ENCODE results near the gene PRKN.

PRKN gene

GRCh38 chr6:161360520-161360919, 1367.0 kb downstream of the PRKN start:
- no peak for TF ChIP-seq CTCF (conservative IDR thresholded peaks at IDR 0.05; ENCODE audit: low read depth, low read length)
- no peaks in the 10 kb centered on the region for H3K36me3 ChIP-seq (ENCODE audit: insufficient read depth)
- H3K79me2 ChIP-seq (ENCODE audit: insufficient read depth, low read depth), result no peaks in the 10 kb centered on the region
- no peak overlapping the region for H3K9ac ChIP-seq
- H3K4me2 ChIP-seq, result no peak overlapping the region
- H3K4me1 ChIP-seq (ENCODE audit: low read depth, poor library complexity, severe bottlenecking), result no peaks in the 10 kb centered on the region
- H2AFZ ChIP-seq (ENCODE audit: low read depth), result no peak overlapping the region
- H3K4me3 ChIP-seq (IDR thresholded peaks at IDR 0.05; ENCODE audit: insufficient read depth, low read depth, low read length), result no peak overlapping the region
- no peaks in the 10 kb centered on the region for H4K20me1 ChIP-seq (ENCODE audit: insufficient read depth)
- no peak overlapping the region for H3K27ac ChIP-seq
- H3K27me3 ChIP-seq (ENCODE audit: insufficient read depth, low read depth), result no peaks in the 10 kb centered on the region

GRCh38 chr6:161359618-161359945, 1368.0 kb downstream of the PRKN start:
- no peak overlapping the region for H3K4me2 ChIP-seq
- no peaks in the 10 kb centered on the region for H3K79me2 ChIP-seq (ENCODE audit: insufficient read depth, low read depth)
- H3K9ac ChIP-seq, result no peak overlapping the region
- H3K36me3 ChIP-seq (ENCODE audit: insufficient read depth), result no peaks in the 10 kb centered on the region
- no peak overlapping the region for H2AFZ ChIP-seq (ENCODE audit: low read depth)
- H3K4me3 ChIP-seq (IDR thresholded peaks at IDR 0.05; ENCODE audit: insufficient read depth, low read depth, low read length), result no peak overlapping the region
- no peak for TF ChIP-seq CTCF (conservative IDR thresholded peaks at IDR 0.05; ENCODE audit: low read depth, low read length)
- no peak overlapping the region for H3K27ac ChIP-seq
- H3K4me1 ChIP-seq (ENCODE audit: low read depth, poor library complexity, severe bottlenecking), result no peaks in the 10 kb centered on the region
- no peaks in the 10 kb centered on the region for H3K27me3 ChIP-seq (ENCODE audit: insufficient read depth, low read depth)
- no peaks in the 10 kb centered on the region for H4K20me1 ChIP-seq (ENCODE audit: insufficient read depth)

- Histone ChIP-seq H3K79me2 (ENCODE audit: insufficient read depth, low read depth) (no peaks in the 10 kb centered on the region), H3K27ac (no peak overlapping the region), H2AFZ (ENCODE audit: low read depth) (no peak overlapping the region), H3K27me3 (ENCODE audit: insufficient read depth, low read depth) (no peaks in the 10 kb centered on the region), H3K36me3 (ENCODE audit: insufficient read depth) (no peaks in the 10 kb centered on the region), H3K4me1 (ENCODE audit: low read depth, poor library complexity, severe bottlenecking) (no peaks in the 10 kb centered on the region), H3K4me3 (IDR thresholded peaks at IDR 0.05; ENCODE audit: insufficient read depth, low read depth, low read length) (no peak overlapping the region), H3K4me2 (no peak overlapping the region), H4K20me1 (ENCODE audit: insufficient read depth) (no peaks in the 10 kb centered on the region), H3K9ac (no peak overlapping the region)
- TF ChIP-seq CTCF (conservative IDR thresholded peaks at IDR 0.05; ENCODE audit: low read depth, low read length), result no peak
Observed at GRCh38 chr6:161356167-161356854, 1371.3 kb downstream of the PRKN start.

- no peak for TF ChIP-seq CTCF (conservative IDR thresholded peaks at IDR 0.05; ENCODE audit: low read depth, low read length)
Observed at GRCh38 chr6:161355696-161356095, 1371.9 kb downstream of the PRKN start.

More at GRCh38 chr6:161355696-161356095, 1371.9 kb downstream of the PRKN start:
- Histone ChIP-seq H3K4me2 (no peak overlapping the region), H3K27ac (no peak overlapping the region), H3K4me3 (IDR thresholded peaks at IDR 0.05; ENCODE audit: insufficient read depth, low read depth, low read length) (no peak overlapping the region), H3K36me3 (ENCODE audit: insufficient read depth) (no peaks in the 10 kb centered on the region), H3K79me2 (ENCODE audit: insufficient read depth, low read depth) (no peaks in the 10 kb centered on the region), H3K27me3 (ENCODE audit: insufficient read depth, low read depth) (no peaks in the 10 kb centered on the region), H3K9ac (no peak overlapping the region), H2AFZ (ENCODE audit: low read depth) (no peak overlapping the region), H3K4me1 (ENCODE audit: low read depth, poor library complexity, severe bottlenecking) (no peaks in the 10 kb centered on the region), H4K20me1 (ENCODE audit: insufficient read depth) (no peaks in the 10 kb centered on the region)
